NOMO-1 (cell line): Measurements from ENCODE around the gene TBC1D22A.
"Not testable (repeated sequence)": the region's sequence is repeated elsewhere in the genome, so short reads cannot be mapped to it uniquely, and the experiment has no call there.

ENCODE experiments used
- DNase-seq, 2 experiments: peaks; one replicate each; lab custom pipeline; 2025; ENCODE audit not compliant: unreplicated experiment in 2 of 2; lab: John Stamatoyannopoulos, UW

TBC1D22A gene

DNA sequence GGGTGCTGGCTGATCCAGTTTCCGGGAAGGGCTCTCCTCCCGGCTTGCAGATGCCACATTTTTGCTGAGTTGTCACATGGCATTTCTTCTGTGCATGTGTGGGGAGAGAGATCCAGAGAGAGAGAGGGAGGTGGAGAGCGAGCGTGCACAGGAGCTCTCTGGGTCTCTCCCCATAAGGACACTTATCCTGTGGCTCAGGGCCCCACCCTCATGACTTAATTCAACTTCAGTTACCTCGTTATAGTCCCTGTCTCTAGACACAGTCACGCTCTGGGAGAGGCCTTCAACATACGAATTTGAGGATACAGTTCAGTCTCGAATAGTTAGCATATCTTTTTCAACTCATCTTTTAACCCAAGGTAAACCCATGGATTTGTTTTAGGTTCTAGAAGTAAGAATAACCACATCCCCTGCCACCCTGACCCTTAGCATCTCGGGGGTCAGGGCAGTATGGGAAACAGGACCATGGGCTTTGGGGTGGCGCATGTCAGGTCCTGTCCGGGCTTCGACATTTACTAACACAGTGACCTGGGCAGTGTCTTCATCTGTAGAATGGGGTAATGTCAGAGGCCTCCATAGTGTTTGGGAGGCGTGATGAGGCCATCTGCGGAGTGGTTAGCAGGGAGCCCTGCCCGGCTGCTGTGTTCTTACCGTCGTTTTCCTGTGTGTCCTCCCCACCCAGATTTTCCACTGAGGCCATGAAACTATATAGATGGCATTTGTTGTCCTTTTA is 46.9 kb downstream of the TBC1D22A start:
- no peak for DNase-seq

DNA sequence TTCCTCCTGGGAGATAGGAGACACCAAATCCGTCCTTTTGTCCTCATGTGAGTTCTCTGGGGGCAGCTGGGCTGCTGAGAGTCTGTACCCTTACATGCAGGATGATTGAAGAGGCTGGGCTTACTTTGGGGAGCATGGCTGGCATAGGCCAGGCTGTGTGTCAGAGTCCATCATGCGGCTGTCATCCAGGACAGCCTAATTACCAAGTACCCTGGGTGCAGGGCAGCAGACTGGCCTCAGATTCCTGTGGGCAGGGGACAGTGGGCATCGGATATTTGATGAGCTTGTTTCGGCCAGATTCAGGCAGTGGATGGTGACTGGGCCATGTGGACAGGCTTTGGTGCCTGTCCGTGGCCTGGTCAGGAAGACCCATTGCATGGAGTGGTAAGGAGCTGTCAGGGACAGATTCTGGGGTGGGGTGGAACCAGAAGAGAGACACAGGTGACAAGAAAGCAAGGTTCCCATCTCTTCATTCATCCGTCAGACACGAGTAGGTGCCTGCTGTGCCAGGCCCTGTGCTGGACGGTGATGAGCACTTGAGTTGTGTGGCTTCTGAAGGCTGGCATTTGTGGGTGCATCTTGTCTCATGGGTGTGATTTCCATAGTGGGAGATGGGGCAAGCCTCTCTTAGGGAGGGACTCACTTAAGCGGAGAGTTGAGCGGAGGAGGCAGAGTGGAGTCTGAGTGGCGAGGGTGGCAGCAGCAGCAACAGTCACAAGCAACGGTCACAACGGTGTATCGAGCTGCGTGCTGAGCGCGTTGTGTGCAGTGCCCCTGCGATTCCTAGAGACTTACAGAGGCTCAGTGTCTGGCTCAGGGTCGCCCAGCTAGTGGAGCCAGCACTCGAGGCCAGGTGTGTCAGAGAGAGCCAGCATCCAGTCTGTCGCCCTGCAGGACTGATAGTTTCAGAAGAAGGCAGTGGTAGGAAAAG is 48.7 kb downstream of the TBC1D22A start:
- no peak for DNase-seq

DNA sequence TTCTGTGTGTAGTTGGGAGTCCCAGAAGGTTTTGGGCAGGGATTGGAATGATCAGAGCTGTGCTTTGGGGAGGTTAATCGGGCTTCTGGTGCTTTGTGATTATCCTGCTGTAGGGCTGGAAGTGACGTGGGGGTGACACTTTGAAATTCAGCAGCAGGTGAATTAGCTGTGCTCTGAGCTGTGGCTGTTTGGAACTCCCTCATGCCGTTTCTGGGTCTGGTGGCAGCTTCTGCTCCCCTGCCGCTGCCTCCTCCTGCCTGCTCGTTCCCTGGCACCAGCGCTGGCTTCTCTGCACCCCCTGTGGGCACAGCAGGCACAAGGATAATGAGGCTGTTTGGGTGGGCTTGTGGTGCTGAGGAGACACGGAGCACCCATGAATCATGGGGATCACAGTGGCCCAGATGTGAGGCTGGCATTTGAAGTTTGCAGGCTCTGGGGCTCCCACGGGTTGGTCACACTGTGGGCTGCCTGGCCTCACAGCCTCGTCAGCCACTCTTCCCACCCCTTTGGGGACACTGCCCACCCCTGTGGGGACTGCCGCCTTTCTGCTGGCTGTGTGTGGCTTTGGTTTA is 49.7 kb downstream of the TBC1D22A start:
- DNase-seq, result no peak

DNA sequence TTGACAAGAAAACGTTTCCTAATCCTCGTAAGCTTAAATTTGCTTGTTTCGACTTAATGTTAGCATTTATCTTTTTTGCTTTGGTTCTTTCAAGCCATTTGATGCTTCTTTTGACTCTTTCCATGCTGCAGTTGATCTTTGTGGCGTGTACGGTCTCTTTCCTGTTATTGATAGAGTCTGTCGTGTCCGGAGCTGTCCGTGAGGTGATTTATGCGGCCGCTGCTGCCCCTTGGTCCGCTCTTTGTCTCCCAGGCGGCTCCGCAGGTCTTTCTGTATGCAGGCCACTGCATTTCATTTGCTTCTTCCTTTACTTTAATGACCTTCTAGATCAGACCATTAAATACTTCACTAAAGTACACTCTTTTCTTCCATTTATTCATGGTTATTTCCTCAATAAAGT is 50.3 kb downstream of the TBC1D22A start:
- no peak for DNase-seq

DNA sequence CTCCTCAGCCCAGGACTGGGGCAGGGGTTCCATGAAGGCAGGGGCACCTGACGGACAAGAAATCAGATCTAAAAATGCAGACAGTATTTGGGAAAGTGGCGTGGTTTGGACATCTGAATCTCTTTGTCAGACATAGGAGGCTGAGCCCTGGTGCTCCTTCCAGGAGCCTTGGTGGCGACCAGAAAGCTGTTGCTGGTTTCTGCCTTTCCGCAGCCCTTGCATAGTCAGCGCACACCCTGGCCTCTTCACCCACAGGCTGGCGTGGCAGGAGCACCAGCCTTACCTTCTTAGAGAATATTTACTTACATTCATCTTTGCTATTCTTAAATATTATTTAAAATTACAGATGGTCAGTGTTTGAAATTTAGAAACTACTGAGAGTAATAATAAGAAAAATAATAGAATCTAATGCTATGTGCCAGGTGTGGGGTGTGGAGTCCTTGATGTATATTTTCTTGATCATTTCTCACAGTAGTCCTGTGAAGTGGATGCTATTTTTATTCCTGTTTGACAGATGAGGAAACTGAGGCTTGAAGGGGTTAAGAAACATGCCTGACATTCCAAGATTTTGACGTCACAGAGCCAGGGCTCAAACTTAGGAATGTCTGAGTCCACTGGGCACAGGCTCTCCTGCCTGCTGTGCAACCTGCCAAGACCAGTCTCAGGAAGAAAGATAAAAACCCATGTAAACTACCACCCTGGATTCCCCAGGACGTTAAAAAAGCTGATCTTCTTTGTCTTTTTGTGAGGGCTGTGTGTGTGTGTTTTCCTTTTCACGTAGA is 51.6 kb downstream of the TBC1D22A start:
- no peak for DNase-seq

DNA sequence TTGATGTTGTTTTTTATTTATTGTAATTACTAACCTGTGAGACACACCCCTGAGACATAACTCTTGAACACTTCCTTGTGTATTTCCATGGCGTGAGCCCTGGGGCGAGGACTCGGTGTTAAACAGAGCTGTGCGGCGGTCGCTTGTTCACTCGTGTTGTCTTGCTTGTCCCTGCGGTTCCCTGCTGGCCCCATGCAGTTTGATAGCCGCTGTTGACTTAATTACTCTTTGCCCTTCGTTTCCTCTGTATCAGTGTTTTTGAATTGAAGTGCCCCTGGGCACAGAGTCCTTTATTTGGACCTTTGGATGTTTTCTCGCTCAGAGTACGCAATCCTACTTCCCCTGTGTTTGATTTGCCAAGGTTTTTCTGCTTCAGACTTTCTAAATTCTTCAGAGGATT is 52.7 kb downstream of the TBC1D22A start:
- no peak for DNase-seq

DNA sequence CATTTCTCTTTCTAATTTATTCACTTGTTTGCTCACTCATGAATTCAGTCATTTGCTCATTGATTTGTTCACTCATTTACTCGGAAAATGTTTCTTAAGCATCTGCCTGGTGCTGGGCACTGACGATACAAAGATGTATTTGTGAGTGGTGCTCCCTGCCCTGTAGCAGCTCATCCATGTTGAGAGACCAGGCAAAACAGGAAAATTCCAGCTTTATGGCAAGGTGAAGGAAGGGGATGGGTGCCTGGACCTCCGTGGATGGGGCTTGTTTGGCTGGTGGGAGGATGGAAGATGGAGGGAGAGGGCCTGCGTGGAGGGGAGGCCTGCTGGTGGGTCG is 53.1 kb downstream of the TBC1D22A start:
- no peak for DNase-seq

DNA sequence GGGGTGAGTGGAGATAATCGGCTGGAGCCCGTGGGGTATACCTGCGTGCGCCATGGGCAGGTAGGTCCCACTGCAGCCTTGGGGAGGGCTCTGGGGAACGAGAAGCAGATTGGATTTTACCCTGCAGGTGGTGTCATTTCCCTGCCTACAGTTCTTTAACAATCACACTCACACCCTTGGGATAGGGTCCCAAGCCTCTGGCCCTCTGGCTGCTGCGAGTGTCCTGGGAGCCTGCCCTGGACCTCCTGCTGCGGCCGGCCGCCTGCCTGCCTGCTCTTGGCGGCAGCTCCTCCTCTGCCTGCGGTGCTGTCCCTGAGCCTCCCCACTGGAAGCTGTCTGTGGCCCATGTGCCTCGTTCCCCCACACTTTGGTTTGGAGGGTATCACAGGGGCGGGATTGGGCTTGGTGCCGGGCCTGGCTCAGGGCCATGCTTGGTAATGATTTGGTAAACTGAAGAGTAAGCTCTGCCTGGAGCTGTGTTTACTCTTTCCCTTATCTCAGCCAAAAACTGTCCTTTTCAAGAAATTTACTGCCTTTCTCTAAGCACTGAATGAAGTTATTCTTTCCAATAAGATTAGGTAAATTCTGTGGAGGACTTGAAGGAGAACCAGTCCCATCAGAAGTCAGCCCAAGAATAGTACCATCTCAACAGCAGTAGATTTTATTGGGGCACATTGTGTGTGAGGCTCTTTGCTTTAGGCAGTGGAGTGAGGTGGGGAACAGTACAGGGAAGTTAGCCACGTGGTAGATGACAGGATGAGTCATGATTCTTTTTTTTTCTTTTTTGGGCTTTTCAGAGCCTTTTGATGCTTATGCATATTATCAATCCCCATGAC is 53.7 kb downstream of the TBC1D22A start:
- peak; percentile 21 to 28 for DNase-seq

DNA sequence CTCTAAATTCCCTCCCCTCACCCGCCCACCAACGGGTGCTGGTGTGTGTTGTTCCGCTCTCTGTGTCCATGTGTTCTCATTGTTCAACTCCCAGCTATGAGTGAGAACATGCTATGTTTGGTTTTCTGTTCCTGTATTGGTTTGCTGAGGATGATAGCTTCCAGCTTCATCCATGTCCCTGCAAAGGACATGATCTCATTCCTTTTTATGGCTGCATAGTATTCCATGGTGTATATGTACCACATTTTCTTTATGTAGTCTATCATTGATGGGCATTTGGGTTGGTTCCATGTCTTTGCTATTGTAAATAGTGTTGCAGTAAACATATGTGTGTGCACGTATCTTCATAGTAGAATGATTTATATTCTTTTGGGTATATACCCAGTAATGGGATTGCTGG is 54.9 kb downstream of the TBC1D22A start:
- DNase-seq, result not testable (repeated sequence)

DNA sequence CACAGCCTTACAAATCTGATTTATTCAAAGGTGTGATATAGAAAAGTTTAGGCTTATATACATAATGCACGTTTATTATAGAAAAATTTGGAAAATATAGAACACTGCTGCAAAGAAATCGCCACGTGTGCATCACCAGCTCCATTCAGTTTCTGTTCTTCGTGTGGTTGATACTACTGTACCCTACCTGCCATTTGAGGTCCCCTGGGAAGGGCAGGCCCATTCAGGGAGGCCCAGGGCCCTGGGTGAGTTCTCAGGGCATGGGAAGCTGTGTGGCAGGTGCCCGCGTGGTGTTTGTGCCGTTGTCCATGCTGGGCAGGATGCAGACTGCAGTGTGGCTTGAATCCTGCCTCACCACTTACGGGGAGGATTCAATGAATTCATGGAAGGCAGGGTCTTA is 60.8 kb downstream of the TBC1D22A start:
- no peak for DNase-seq

DNA sequence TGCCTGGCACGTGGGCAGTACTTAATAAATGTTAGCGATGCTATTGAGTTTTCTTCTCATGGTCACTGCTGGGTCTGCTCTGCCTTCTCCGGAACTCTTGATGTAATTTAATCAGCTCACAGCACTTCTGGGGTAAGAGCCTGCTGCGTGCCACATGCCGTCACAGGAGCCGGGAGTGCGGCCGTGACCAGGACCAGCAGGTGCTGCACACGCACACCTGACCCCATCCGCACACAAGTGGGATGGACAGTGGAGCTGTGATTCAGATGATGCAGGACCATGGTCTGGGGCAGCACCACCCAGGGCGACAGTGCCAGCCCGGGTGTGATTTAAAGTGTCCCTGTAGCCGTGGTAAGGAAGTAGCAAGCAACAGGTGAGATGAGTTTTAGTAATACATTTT is 61.2 kb downstream of the TBC1D22A start:
- DNase-seq, result no peak

DNA sequence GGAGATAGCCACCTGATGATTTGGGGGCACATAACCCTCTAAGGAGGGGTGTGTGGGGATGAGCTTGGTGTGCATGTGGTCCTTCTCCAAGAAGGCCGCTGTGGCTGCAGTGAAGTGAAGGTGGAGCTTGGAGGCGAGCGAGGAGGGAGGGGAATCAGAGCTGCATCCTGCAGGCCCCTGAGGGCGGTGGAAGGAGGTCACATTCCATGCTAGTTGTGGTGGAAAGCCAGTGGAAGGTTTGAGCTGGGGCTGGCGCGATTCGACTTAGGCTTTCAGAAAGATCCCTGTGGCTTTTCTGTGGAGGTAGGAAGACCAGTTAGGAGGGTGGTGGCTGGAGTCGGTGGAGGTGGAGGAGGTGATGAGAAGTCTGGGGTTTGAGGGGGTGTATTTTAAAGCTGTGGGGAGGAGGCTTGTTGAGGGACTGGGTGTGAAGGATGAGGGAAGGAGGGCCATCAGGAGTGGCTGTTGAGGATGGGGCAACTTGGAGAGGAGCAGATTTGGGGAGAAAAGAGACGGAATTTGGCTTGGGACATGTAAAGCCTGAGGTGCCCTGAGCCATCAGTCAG is 62.0 kb downstream of the TBC1D22A start:
- DNase-seq, result no peak

DNA sequence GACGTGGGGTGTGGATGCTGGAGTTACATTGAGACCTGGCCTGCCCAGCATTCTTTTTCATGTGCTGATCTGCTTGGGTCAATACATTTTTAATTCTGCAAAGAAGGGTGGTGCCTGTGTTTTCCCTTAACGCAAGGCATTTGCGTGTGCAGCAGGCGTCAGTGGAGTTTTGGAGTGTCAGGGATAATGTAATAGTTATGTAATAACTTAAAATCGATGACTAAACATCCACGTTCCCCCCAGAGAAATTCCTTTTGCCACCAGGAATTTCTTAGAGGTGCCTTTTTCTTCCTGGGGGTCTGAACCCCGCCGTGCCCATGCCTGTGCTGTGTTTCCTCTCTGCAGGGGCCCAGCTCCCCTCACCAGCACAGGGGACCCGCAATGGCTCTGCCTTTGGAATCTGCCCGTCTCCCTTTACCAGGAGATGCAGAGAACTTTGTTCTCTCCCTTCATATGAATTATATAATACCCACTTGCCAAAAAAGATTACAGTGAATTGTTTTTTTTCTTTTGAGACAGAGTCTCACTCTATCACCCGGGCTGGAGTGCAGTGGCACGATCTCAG is 62.6 kb downstream of the TBC1D22A start:
- no peak for DNase-seq

DNA sequence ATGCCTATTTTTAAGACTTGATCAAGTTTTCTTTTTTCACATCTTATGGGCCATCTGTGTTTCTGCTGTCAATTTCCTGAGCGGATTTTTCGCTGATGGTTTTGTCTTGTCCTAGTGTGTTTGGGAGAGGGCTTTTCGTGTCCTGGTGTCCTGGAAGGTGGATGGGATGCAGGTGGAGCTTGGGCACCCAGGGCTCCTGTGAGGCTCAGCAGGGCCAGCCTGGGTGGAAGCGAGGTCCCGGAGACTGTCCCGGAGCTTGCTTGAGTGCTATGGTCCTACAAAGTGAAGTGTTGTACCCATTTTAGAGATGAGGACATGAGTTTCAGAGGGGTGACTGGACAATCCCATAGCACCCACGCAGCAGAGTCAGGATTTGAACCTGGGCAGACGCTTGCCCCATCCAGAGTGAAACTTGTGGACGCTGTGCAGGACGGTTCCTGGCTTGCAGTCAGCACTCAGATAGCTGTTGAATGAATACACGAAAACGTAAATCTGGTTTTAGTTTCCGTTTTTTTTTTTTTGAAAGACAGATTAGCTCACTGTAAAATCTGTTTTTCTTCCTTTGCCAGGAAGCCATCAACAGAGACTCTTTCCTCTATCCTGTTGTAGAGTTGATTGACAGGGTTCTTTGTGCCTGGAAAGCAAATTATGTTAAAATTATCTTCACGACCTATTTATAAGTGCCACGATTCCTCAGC is 64.1 kb downstream of the TBC1D22A start:
- DNase-seq, result no peak

DNA sequence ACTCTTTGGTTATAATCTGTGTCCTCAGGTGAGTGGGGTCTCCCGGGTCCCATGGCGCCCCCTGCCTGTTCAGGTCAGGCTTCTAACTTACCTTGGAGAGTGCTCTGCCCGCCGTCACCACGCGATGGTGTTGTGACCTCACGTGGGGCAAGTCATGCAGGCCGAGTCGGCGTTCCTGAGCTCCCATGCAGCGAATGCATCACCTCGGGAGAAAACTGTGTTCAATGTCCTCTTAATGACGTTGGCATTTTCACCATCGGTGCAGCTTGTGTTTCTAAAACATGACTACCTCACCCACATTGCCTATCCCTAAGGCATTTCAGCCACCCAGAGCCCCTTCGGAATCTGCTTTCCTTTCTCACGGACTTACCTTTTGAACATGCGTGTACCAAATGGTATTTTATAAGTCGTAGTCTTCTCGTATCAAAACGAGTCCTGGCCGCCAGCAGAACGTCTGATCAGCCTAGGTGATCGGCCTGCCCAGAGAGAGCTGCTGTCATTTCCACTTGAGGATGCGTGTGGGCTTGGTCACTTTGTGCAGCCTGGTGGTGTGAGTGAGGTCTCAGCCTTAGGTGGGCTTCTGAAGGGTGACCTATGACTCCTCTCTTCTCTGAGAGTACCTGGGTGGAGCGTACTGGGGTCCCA is 64.8 kb downstream of the TBC1D22A start:
- DNase-seq, result no peak

DNA sequence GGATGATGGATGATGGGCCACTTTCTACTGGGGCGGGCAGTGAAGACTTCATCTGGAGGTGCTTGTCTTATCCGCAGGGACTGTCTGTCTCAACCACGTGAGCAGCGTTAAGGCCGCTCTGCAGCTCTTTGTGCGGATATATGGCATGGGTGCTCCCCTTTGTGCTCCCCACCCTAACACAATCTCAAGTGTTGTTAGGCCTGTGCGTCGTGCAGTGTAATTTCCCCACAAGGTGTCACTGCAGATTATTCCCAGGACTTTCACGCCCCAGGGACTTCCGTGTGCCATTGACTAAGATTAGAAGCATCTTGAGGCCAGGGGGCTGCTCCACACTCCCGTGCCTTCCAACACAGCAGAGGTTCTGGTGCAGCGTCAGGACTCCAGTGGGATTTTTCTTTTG is 65.3 kb downstream of the TBC1D22A start:
- no peak for DNase-seq

DNA sequence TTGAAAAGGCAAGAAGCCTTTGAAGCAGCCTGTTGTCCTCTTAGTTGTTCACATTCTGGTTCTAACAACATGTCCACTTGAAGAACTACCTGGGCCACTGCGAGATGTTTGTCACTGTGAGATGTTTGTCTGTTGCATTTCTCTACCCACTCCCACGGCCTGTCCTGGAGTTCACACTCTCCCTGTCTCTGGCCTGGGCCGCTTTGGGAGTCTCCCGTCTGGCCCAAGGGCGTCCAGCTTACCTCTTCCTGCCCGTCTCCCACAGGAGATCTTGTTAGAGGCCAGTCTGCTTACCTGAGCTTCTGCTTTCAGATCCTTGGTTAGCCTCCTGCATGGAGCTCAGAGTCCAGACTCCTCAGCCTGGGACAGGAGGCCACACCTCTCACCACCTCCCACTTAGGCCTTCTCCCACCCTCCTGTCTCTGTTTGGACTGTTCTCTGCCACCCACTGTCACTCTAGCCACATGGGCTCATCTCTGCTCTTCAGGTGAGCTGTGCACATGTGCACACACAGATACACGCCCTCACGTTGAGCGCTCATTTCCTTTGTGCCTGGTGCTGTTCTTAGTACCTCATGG is 66.0 kb downstream of the TBC1D22A start:
- no peak for DNase-seq
